Activated T-cell treated with anti-CD3 and anti-CD28 coated beads, Interleukin-2, amount 50 U/mL, for 72 hours (primary cell): ENCODE results near the gene BCR. TPM values are rescaled to one million over a fixed set of nuclear protein-coding genes. Genes with fewer than 3 reads are reported as not detected.
A peak's percentile ranks its signal among the peaks of the same experiment; 100 is the strongest.

Experiments used
- ATAC-seq, 2 donors: fragments of 150-1000 bp; cut with Tn5 transposase; replicated peaks in 1 of 2; 2 replicates each; pipeline ENCODE4 v1.10.0; 2021; ENCODE audit warnings: moderate library complexity in 2 of 2, mild to moderate bottlenecking in 1 of 2
- DNase-seq, 2 donors: peaks; one replicate each; pipeline ENCODE4 v3.0.0; 2021 to 2022; ENCODE audit warnings: mixed read lengths in 1 of 2
- H3K27ac Mint-ChIP-seq: one replicate; pipeline ENCODE4 v1.8.0; 2022; ENCODE audit warnings: mild to moderate bottlenecking, moderate library complexity, mixed read lengths
- H3K27me3 Mint-ChIP-seq: one replicate; pipeline ENCODE4 v1.8.0; 2022; ENCODE audit warnings: low read depth, mixed read lengths
- H3K36me3 Mint-ChIP-seq, 2 donors: one replicate each; pipeline ENCODE4 v1.8.0; 2022; ENCODE audit warnings: mixed read lengths in 2 of 2, mild to moderate bottlenecking in 1 of 2; ENCODE audit not compliant: insufficient read depth in 2 of 2
- H3K4me1 Mint-ChIP-seq: one replicate; pipeline ENCODE4 v1.8.0; 2022; ENCODE audit warnings: low read depth, mixed read lengths
- H3K4me3 Mint-ChIP-seq, 2 donors: one replicate each; pipeline ENCODE4 v1.8.0; 2022; ENCODE audit warnings: mild to moderate bottlenecking in 2 of 2, mixed read lengths in 2 of 2, moderate library complexity in 2 of 2
- H3K9me3 Mint-ChIP-seq, 2 donors: one replicate each; pipeline ENCODE4 v1.8.0; 2022; ENCODE audit warnings: mixed read lengths in 2 of 2
- total RNA-seq, 2 donors: library from RNA; stranded (reverse); gene quantifications; one replicate each; pipeline ENCODE4 v1.2.3, GENCODE V29; 2022

The BCR gene
- total RNA-seq, 2 donors from 2014 or later, result 40.3 to 50.0 TPM

DNA sequence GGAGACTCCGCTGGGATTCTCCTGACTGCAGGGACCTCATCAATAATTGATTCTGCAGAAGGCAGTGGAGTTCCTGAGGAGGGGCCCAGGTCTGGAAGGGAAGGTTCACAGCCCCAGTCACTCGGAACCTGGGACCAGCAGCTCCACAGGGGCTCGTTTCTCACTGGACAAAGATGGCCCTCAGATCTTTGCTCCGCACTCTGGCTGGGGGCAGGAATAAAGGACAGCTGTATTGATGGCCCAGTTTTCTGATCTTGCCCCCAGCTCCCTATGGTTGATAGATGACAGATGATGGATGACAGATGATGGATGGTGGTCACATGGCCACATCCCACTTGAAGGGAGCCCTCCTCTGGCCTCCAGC is 11.3 kb upstream of the BCR start:
- peaks cover 3% of the 10 kb centered on the region for H3K4me1 Mint-ChIP-seq
- H3K36me3 Mint-ChIP-seq, result no peaks in the 10 kb centered on the region
- no peaks in the 10 kb centered on the region for H3K9me3 Mint-ChIP-seq

DNA sequence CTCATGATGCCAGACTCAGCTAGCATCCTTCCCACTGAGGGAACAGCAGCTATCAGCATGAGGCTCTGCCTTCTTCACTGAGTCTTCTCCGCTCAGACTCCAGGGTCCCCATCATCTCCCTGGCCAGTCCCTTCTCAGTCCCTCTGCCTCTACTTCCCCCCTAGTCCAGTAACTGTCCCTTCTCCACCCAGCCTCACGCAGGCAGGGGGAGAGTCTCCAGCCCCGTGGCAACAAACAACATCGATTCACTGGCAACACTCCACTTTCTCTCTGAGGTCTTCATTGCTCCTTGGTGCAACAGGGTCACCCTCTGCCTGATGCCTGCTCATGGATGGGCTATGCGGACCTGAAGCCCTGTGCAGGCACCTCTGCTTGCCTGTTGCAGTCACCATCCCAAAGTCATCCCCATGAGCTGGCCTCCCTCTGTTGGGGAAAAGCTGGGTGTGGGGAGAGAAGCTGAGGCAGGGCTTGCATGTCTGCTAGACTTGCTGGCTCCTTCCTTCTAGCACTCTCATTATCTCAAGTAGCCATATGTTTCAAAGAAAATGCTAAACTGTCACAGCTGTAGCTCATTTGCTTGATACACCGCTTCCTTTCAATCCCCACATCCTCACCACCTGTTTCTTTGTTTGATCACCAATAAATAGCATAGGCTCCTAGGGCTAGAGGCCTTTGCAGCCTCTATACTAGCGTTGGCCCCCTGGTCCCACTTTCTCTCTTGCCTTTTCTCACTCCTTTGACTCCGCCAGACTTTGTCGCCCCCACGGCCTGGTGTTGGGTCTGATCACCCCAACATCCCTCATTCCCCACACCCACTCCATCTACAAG is 4.3 kb upstream of the BCR start:
- Mint-ChIP-seq H3K36me3 (peaks cover 1 to 4% of the 10 kb centered on the region in 2 donors), H3K9me3 (no peaks in the 10 kb centered on the region), H3K27me3 (no peaks in the 10 kb centered on the region), H3K4me3 (no peak overlapping the region), H3K27ac (no peak overlapping the region), H3K4me1 (peaks cover 28% of the 10 kb centered on the region)
- DNase-seq (no peak), ATAC-seq (no peak)

More for the DNA sequence above, 11.3 kb upstream of the BCR start:
- Mint-ChIP-seq H3K27me3 (no peaks in the 10 kb centered on the region), H3K4me3 (no peak overlapping the region), H3K27ac (no peak overlapping the region)
- no peak for DNase-seq
- ATAC-seq, result no peak

DNA sequence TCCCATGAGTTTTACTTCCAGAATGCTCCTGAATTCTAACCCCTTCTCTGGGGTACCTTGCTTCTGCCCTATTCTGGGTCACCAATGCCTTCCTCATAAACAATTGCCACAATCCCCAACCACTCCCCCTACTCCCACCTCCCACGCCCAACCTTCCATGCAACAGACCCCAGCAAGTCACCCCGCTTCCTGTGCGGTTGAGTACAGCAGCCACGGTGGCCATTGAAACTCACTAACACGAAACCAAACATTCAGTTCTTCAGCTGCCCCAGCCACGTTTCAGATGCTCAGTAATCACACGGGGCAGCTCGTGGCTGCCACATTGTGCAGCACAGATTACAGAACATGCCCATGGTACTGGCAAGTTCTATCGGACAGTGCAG is 3.7 kb upstream of the BCR start:
- peaks cover 29% of the 10 kb centered on the region for H3K4me1 Mint-ChIP-seq
- no peaks in the 10 kb centered on the region for H3K27me3 Mint-ChIP-seq
- H3K9me3 Mint-ChIP-seq, result no peaks in the 10 kb centered on the region
- H3K36me3 Mint-ChIP-seq, result peaks cover 1 to 4% of the 10 kb centered on the region in 2 donors
- DNase-seq (no peak), ATAC-seq (no peak)
- no peak overlapping the region for H3K27ac Mint-ChIP-seq
- no peak overlapping the region for H3K4me3 Mint-ChIP-seq

DNA sequence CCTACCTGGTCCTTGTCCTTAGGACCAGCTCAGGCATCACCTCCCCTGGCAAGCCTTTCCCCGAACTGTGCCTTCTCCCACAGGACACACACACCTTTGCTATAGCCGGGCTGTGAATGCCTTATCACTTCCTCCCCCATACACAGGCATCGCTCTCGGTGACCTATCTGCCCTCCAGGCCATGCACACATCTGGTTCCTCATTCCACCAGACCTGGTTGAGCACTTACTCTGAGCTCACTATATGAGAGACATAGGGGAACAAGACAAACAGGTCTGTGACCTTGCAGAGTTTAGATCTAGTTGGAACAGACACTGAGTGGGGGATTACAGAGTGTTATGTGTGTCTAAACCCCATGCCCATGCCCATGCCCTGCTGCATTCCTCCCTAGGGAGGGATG is 3.1 kb upstream of the BCR start:
- H3K27ac Mint-ChIP-seq, result no peak overlapping the region
- H3K27me3 Mint-ChIP-seq, result no peaks in the 10 kb centered on the region
- DNase-seq (no peak), ATAC-seq (no peak)
- H3K4me3 Mint-ChIP-seq, result no peak overlapping the region
- no peaks in the 10 kb centered on the region for H3K9me3 Mint-ChIP-seq
- H3K36me3 Mint-ChIP-seq, result peaks cover 1 to 4% of the 10 kb centered on the region in 2 donors
- H3K4me1 Mint-ChIP-seq, result peaks cover 35% of the 10 kb centered on the region

DNA sequence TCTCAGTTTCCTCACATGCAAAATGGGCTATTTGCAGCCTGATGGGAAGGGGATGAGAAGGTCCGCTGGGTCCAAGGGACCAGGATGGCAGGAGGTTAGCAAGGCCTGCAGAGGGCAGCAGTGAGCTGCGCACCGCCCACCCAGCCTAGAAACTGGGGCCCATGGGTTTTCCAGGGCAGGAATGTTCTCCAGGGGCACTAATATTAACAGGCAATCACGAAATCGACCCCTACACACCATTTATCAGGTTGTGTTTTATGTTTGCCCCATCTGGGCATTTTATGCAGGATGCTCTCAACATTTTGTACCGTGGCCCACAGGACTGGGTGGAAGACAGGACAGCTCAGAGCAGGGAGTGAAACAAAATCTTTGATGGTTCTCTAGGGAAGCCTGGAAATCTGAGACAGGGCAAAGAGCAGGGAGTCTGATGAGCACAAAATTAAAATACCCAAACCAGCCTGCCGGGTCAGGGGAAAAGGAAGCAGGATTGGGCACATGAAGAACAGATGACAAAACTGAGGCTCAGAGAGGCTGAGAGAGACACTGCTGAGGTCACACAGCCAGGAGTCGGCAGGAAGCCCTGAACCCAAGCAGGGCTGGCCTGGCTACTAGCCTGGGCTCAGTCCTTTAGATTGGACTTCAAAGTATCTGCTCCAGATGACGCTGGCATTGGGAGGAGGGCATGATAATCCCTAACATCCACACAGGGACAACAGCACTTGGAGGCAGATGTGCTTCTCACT is 1.6 kb upstream of the BCR start:
- DNase-seq (peak; percentile 62 to 68), ATAC-seq (no peak)
- Mint-ChIP-seq H3K36me3 (peaks cover 1 to 6% of the 10 kb centered on the region in 2 donors), H3K27me3 (no peaks in the 10 kb centered on the region), H3K27ac (peak overlapping the region; percentile 2), H3K4me3 (peak overlapping the region; percentile 4 to 24), H3K9me3 (no peaks in the 10 kb centered on the region), H3K4me1 (peaks cover 49% of the 10 kb centered on the region)

DNA sequence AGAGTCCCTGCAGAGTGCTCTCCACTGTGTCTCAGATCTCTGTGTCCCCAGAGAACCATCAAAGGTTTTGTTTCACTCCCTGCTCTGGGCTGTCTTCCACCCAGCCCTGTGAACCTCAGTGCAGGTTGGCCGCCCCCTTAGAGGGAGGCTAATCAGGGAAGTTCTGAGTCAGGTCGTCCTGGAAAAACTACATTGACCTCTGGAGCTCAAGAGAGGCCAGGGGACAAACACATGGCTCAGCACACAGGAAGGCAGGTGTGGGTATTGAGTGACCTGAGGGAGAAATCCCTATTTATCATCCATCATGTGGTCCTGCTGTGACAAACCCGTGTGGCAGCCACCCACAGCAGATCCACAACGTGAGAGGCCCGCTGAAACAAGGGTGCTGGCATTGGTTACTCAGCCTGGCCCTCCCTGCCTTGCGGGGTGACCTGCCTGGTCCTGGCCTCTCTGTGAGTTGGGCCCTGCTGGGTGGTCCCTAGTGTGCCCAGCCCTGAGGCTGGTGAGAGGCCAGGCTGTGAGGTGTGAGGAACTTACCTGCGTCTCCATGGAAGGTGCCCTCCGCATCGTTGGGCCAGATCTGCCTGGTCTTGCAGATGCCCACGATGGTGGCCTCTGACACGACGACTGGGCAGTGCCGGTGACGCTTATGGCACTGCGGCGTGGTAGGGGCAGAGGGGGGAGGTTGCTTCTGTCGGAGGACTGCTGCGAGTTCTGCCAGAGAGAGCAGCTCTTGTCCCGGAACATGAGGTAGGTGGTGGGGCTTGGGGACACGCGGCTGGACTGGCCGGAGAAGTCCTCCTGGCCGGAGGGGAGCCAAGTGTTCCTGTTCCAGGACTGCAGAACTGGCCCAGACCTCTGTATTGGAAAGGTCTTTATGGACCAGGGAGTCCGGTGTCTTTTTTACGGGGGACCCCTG is 669 bp upstream of the BCR start:
- Mint-ChIP-seq H3K27ac (peak overlapping the region; percentile 13), H3K4me1 (peaks cover 54% of the 10 kb centered on the region), H3K27me3 (no peaks in the 10 kb centered on the region), H3K36me3 (peaks cover 1 to 6% of the 10 kb centered on the region in 2 donors), H3K9me3 (no peaks in the 10 kb centered on the region), H3K4me3 (peak overlapping the region; percentile 77 to 84)
- peak; percentile 1 for ATAC-seq
- peak; percentile 34 to 38 for DNase-seq

DNA sequence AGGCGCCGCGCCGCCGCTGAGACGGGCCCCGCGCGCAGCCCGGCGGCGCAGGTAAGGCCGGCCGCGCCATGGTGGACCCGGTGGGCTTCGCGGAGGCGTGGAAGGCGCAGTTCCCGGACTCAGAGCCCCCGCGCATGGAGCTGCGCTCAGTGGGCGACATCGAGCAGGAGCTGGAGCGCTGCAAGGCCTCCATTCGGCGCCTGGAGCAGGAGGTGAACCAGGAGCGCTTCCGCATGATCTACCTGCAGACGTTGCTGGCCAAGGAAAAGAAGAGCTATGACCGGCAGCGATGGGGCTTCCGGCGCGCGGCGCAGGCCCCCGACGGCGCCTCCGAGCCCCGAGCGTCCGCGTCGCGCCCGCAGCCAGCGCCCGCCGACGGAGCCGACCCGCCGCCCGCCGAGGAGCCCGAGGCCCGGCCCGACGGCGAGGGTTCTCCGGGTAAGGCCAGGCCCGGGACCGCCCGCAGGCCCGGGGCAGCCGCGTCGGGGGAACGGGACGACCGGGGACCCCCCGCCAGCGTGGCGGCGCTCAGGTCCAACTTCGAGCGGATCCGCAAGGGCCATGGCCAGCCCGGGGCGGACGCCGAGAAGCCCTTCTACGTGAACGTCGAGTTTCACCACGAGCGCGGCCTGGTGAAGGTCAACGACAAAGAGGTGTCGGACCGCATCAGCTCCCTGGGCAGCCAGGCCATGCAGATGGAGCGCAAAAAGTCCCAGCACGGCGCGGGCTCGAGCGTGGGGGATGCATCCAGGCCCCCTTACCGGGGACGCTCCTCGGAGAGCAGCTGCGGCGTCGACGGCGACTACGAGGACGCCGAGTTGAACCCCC is 798 bp downstream of the BCR start:
- peak overlapping the region; percentile 92 for H3K4me3 Mint-ChIP-seq
- H3K27me3 Mint-ChIP-seq, result no peaks in the 10 kb centered on the region
- peaks cover 2 to 8% of the 10 kb centered on the region in 2 donors for H3K36me3 Mint-ChIP-seq
- H3K27ac Mint-ChIP-seq, result no peak overlapping the region
- DNase-seq (peak; percentile 27 to 50), ATAC-seq (peak in 1 of 2 donors; percentile 10)
- no peaks in the 10 kb centered on the region for H3K9me3 Mint-ChIP-seq
- peaks cover 68% of the 10 kb centered on the region for H3K4me1 Mint-ChIP-seq

DNA sequence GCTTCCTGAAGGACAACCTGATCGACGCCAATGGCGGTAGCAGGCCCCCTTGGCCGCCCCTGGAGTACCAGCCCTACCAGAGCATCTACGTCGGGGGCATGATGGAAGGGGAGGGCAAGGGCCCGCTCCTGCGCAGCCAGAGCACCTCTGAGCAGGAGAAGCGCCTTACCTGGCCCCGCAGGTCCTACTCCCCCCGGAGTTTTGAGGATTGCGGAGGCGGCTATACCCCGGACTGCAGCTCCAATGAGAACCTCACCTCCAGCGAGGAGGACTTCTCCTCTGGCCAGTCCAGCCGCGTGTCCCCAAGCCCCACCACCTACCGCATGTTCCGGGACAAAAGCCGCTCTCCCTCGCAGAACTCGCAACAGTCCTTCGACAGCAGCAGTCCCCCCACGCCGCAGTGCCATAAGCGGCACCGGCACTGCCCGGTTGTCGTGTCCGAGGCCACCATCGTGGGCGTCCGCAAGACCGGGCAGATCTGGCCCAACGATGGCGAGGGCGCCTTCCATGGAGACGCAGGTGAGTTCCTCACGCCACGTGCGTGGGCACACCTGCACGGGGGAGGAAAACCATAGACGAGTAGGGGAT is 1.5 kb downstream of the BCR start:
- Mint-ChIP-seq H3K9me3 (peaks cover 0 to 2% of the 10 kb centered on the region in 2 donors), H3K4me3 (peak overlapping the region; percentile 92), H3K27ac (no peak overlapping the region), H3K36me3 (peaks cover 8 to 9% of the 10 kb centered on the region in 2 donors), H3K27me3 (no peaks in the 10 kb centered on the region), H3K4me1 (peaks cover 69% of the 10 kb centered on the region)
- DNase-seq (peak; percentile 14 to 28), ATAC-seq (no peak)

DNA sequence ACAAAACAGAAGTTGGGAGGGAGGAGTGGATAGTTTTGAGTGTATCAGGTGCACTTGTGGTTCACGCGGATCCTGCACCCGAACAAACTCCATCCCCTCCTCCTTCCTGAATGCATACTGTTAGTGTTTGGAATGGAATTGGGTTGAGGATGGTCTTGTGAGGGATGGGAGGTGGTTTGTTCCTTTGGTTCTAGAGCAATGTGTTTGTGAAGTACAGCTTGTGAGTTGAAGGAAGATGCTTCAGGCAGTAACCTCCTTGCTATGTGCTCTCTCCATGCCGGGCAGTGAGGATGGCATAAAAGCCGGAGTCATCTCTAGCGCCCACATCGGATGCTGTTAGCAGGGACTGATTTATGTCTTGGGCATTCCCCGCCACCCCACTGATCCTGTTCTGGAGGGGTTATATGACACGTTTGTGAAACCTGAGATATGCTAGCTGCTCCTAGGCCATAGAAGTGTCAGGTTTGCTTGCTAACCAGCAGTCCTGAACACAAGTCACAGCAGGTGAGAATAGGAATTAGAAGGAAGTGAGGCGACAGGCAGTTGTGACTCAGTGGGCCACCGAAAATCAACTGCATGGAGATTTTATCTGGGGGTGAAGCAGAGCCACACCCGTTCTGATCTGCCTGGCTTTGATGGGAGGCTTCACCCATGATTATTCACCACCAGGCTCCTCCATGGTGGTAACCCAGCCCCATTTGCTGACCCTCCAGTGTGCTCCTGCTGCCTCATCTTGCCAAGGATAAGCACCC is 2.2 kb downstream of the BCR start:
- H3K27me3 Mint-ChIP-seq, result no peaks in the 10 kb centered on the region
- H3K36me3 Mint-ChIP-seq, result peaks cover 4 to 8% of the 10 kb centered on the region in 2 donors
- DNase-seq, result peak; percentile 78 to 82
- H3K4me1 Mint-ChIP-seq, result peaks cover 76% of the 10 kb centered on the region
- peak; percentile 74 to 75 for ATAC-seq
- H3K9me3 Mint-ChIP-seq, result peaks cover 0 to 2% of the 10 kb centered on the region in 2 donors
- peak overlapping the region; percentile 86 for H3K27ac Mint-ChIP-seq
- peak overlapping the region; percentile 92 for H3K4me3 Mint-ChIP-seq

DNA sequence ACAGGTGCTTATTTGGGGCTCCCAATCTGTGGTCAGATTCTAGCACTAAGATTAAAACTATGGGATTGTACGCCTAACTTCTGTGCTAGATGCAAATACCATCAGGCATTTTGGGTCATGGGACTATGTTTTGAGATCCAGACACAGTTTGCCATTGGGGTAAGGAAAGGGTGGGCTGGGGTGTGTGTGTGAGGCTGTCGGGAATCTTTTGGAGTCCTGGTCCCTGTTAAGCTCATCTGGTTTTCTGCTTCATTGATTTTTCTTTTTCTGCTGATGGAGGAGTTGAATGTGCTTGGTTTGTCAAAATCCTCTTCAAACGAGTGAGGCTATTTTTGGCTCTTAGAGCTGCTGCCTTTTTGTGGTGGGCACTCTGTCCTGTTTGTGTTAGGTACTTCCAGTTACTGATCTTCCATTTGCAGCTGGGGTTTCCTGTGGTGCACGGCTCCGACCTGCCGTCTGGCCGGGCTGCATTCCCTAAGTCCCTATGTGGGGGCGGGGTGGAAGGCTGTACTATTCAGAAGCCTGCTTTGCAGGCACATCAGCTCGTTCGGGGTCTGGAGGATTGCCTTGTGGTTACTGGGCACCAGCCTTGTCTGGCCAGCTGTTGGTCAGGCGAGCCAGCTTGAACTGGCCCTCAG is 2.9 kb downstream of the BCR start:
- peak overlapping the region; percentile 92 for H3K4me3 Mint-ChIP-seq
- peaks cover 83% of the 10 kb centered on the region for H3K4me1 Mint-ChIP-seq
- H3K36me3 Mint-ChIP-seq, result peaks cover 4 to 8% of the 10 kb centered on the region in 2 donors
- ATAC-seq, result no peak
- no peak for DNase-seq
- peak overlapping the region; percentile 81 for H3K27ac Mint-ChIP-seq
- H3K27me3 Mint-ChIP-seq, result no peaks in the 10 kb centered on the region
- peaks cover 0 to 2% of the 10 kb centered on the region in 2 donors for H3K9me3 Mint-ChIP-seq
